ENCODE measurements around the gene DENND4A.

The DENND4A gene

GRCh38 chr15:65740148-65740547, 51.9 kb downstream of the DENND4A start:
- ChIA-PET CTCF (interaction anchor here (0.6 to 0.7 kb wide), 2 partner anchors 32 to 109 kb away, joined by 3 to 5 read pairs; no protein-coding TSS in a partner anchor), POLR2A (no interaction called here)

GRCh38 chr15:65738649-65739048, 53.4 kb downstream of the DENND4A start:
- H3K27ac ChIP-seq (ENCODE audit: extremely low read depth, low read depth, low read length) = no peak overlapping the region
- CTCF ChIA-PET = no interaction called here
- POLR2A ChIA-PET = no interaction called here
- peaks cover under 1% of the 10 kb centered on the region; the same call in 1 of the 2 replicates for H3K4me1 ChIP-seq (ENCODE audit: control insufficient read depth, insufficient read depth, low read length)
- H3K4me3 ChIP-seq (ENCODE audit: low read depth, low read length) = no peak overlapping the region
- H3K9me3 ChIP-seq (ENCODE audit: control insufficient read depth, insufficient read depth, low read depth, low read length) = no peaks in the 10 kb centered on the region
- H3K36me3 ChIP-seq (ENCODE audit: control insufficient read depth in 2 of 2, insufficient read depth in 1 of 2, low read length in 2 of 2) = peaks cover 9 to 13% of the 10 kb centered on the region in 2 experiments
- TF ChIP-seq ZNF280D (tag by site-specific recombination; IDR thresholded peaks at IDR 0.05) = no peak
- TF ChIP-seq ZNF280C (tag by site-specific recombination; IDR thresholded peaks at IDR 0.05) = no peak
- no peak for TF ChIP-seq ZNF704 (tag by site-specific recombination; IDR thresholded peaks at IDR 0.05)

More at GRCh38 chr15:65740148-65740547, 51.9 kb downstream of the DENND4A start:
- Histone ChIP-seq H3K9me3 (ENCODE audit: control insufficient read depth, insufficient read depth, low read depth, low read length) (no peaks in the 10 kb centered on the region), H3K36me3 (ENCODE audit: control insufficient read depth in 2 of 2, insufficient read depth in 1 of 2, low read length in 2 of 2) (peaks cover 9 to 13% of the 10 kb centered on the region in 2 experiments), H3K4me1 (ENCODE audit: control insufficient read depth, insufficient read depth, low read length) (peaks cover 16% of the 10 kb centered on the region), H3K4me3 (ENCODE audit: low read depth, low read length) (no peak overlapping the region), H3K27ac (ENCODE audit: extremely low read depth, low read depth, low read length) (no peak overlapping the region)
- TF ChIP-seq KLF8 (tag by site-specific recombination; IDR thresholded peaks at IDR 0.05) = no peak
- 0 out of 2 replicates have a peak, but pooled peaks have one; percentile 15 for TF ChIP-seq ZBTB17 (tag by site-specific recombination; IDR thresholded peaks at IDR 0.05)
- TF ChIP-seq OSR2 (tag by site-specific recombination; IDR thresholded peaks at IDR 0.05) = 0 out of 2 replicates have a peak, but pooled peaks have one; percentile 26
- no peak for TF ChIP-seq ZNF560 (tag by site-specific recombination; IDR thresholded peaks at IDR 0.05; ENCODE audit: borderline replicate concordance)
- peak; percentile 95 for TF ChIP-seq ZNF362 (tag by site-specific recombination; IDR thresholded peaks at IDR 0.05)
- no peak for TF ChIP-seq INSM2 (tag by site-specific recombination; IDR thresholded peaks at IDR 0.05)
- no peak for TF ChIP-seq ZNF10 (tag by site-specific recombination; IDR thresholded peaks at IDR 0.05)
- TF ChIP-seq ZNF175 (tag by site-specific recombination; IDR thresholded peaks at IDR 0.05) = no peak
- TF ChIP-seq ZBTB26 (tag by site-specific recombination; optimal IDR thresholded peaks at IDR 0.05) = no peak
- TF ChIP-seq ZFP69B (tag by site-specific recombination; IDR thresholded peaks at IDR 0.05) = 0 out of 2 replicates have a peak, but pooled peaks have one; percentile 6
- TF ChIP-seq PRDM10 (tag by site-specific recombination; IDR thresholded peaks at IDR 0.05) = 0 out of 2 replicates have a peak, but pooled peaks have one; percentile 5
- TF ChIP-seq ZNF311 (tag by site-specific recombination; IDR thresholded peaks at IDR 0.05; ENCODE audit: borderline replicate concordance) = no peak
- TF ChIP-seq ZNF629 (tag by site-specific recombination; IDR thresholded peaks at IDR 0.05) = no peak

All from HEK293 (cell line).